Mesendoderm (in vitro differentiated cells): ENCODE measurements around the gene IFITM10.

Source experiments
- DNase-seq: peaks from one replicate; pipeline ENCODE4 v3.0.0; 2013
- H2AK5ac ChIP-seq: 2 replicates; pipeline ENCODE4 v1.6.1; 2013; ENCODE audit warnings: low read length, inconsistent platforms
- H2BK120ac ChIP-seq: 2 replicates; pipeline ENCODE4 v1.6.1; 2013; ENCODE audit warnings: low read depth, mild to moderate bottlenecking, low read length, moderate library complexity, mixed read lengths
- H2BK15ac ChIP-seq: replicated peaks from 2 replicates; pipeline ENCODE4 v1.6.1; 2013; ENCODE audit warnings: low read depth, mild to moderate bottlenecking, moderate library complexity
- H2BK5ac ChIP-seq: 2 replicates; pipeline ENCODE4 v1.6.1; 2013; ENCODE audit warnings: low read length, inconsistent platforms
- H3K18ac ChIP-seq: 2 replicates; pipeline ENCODE4 v1.6.1; 2013; ENCODE audit warnings: mild to moderate bottlenecking, low read length, mixed read lengths
- H3K23ac ChIP-seq: one replicate; pipeline ENCODE4 v1.6.1; 2013; ENCODE audit warnings: low read length
- H3K27ac ChIP-seq: 2 replicates; pipeline ENCODE4 v1.5.1; 2013; ENCODE audit warnings: low read depth, mild to moderate bottlenecking, inconsistent platforms, low read length, moderate library complexity
- H3K27me3 ChIP-seq: 2 replicates; pipeline ENCODE4 v1.6.1; 2013; ENCODE audit warnings: low read length, control low read depth, mild to moderate bottlenecking, inconsistent platforms; ENCODE audit not compliant: insufficient read depth, poor library complexity
- H3K36me3 ChIP-seq: 2 replicates; pipeline ENCODE4 v1.6.1; 2013; ENCODE audit warnings: low read length, inconsistent platforms; ENCODE audit not compliant: control insufficient read depth, insufficient read depth
- H3K4ac ChIP-seq: one replicate; pipeline ENCODE4 v1.6.1; 2013; ENCODE audit warnings: low read depth, mild to moderate bottlenecking, low read length, moderate library complexity
- H3K4me1 ChIP-seq: 2 replicates; pipeline ENCODE4 v1.6.1; 2013; ENCODE audit warnings: low read depth, low read length, inconsistent platforms; ENCODE audit not compliant: control insufficient read depth
- H3K4me2 ChIP-seq: 2 replicates; pipeline ENCODE4 v1.6.1; 2013; ENCODE audit warnings: low read length
- H3K4me3 ChIP-seq: 2 replicates; pipeline ENCODE4 v1.5.1; 2013; ENCODE audit warnings: mild to moderate bottlenecking, low read length
- H3K56ac ChIP-seq: one replicate; pipeline ENCODE4 v1.6.1; 2013; ENCODE audit warnings: low read length
- H3K79me1 ChIP-seq: 2 replicates; pipeline ENCODE4 v1.6.1; 2013; ENCODE audit warnings: low read length, inconsistent platforms
- H3K79me2 ChIP-seq: 2 replicates; pipeline ENCODE4 v1.6.1; 2013; ENCODE audit warnings: mild to moderate bottlenecking, low read length; ENCODE audit not compliant: control insufficient read depth, insufficient read depth
- H3K9ac ChIP-seq: 2 replicates; pipeline ENCODE4 v1.6.1; 2013; ENCODE audit warnings: low read length, inconsistent platforms
- H4K5ac ChIP-seq: one replicate; pipeline ENCODE4 v1.6.1; 2013; ENCODE audit warnings: low read length
- H4K8ac ChIP-seq: one replicate; pipeline ENCODE4 v1.6.1; 2013; ENCODE audit warnings: low read depth, mild to moderate bottlenecking, control low read depth, low read length, moderate library complexity
- WGBS: extraction: QIAGEN DNeasy Blood & Tissue Kit; methylation state at CpG from one replicate; pipeline ENCODE4 v1.1.7; 2013; ENCODE audit warnings: low lambda C conversion rate, missing lambda C conversion rate; ENCODE audit not compliant: insufficient coverage; ENCODE audit errors: extremely low coverage; 5-methylcytosine and 5-hydroxymethylcytosine counted together

IFITM10 gene

GRCh38 chr11:1699771-1700170 is 50.6 kb downstream of the IFITM10 start:
- H3K27me3 ChIP-seq = no peaks in the 10 kb centered on the region
- no peak overlapping the region for H2BK15ac ChIP-seq
- no CpG with 5 or more reads among the region's 5 CpGs for WGBS
- no peaks in the 10 kb centered on the region for H3K36me3 ChIP-seq
- H3K79me2 ChIP-seq = no peaks in the 10 kb centered on the region
- H3K9ac ChIP-seq = no peak overlapping the region
- H3K4me1 ChIP-seq = no peaks in the 10 kb centered on the region
- H3K4me3 ChIP-seq = no peak overlapping the region
- no peak for DNase-seq
- no peaks in the 10 kb centered on the region for H3K79me1 ChIP-seq
- no peak overlapping the region for H3K18ac ChIP-seq
- H3K23ac ChIP-seq = no peak overlapping the region
- H3K4me2 ChIP-seq = no peak overlapping the region
- H2AK5ac ChIP-seq = no peak overlapping the region
- no peak overlapping the region for H4K5ac ChIP-seq
- no peak overlapping the region for H4K8ac ChIP-seq
- H3K27ac ChIP-seq = no peak overlapping the region
- H2BK120ac ChIP-seq = no peak overlapping the region
- no peak overlapping the region for H3K4ac ChIP-seq
- H3K56ac ChIP-seq = no peak overlapping the region
- H2BK5ac ChIP-seq = no peak overlapping the region

GRCh38 chr11:1696608-1697570 is 53.5 kb downstream of the IFITM10 start, which contains the start of gene KRTAP5-6:
KRTAP5-6 (plus strand) TSS chr11:1697195; CDS start chr11:1697246, 51 bp downstream.
- no CpG with 5 or more reads among the region's 11 CpGs for WGBS
- no peak within 1 kb of the TSS for H2BK15ac ChIP-seq
- H3K27me3 ChIP-seq = no peaks in the 10 kb centered on the region
- no peak within 1 kb of the TSS for H2AK5ac ChIP-seq
- H3K79me2 ChIP-seq = no peaks in the 10 kb centered on the region
- H4K8ac ChIP-seq = no peak within 1 kb of the TSS
- DNase-seq = no peak
- no peak within 1 kb of the TSS for H3K4me2 ChIP-seq
- no peaks in the 10 kb centered on the region for H3K4me1 ChIP-seq
- H3K18ac ChIP-seq = no peak within 1 kb of the TSS
- H3K9ac ChIP-seq = no peak within 1 kb of the TSS
- H2BK5ac ChIP-seq = no peak within 1 kb of the TSS
- H3K27ac ChIP-seq = no peak within 1 kb of the TSS
- H3K4ac ChIP-seq = no peak within 1 kb of the TSS
- H2BK120ac ChIP-seq = no peak within 1 kb of the TSS
- no peaks in the 10 kb centered on the region for H3K79me1 ChIP-seq
- no peak within 1 kb of the TSS for H4K5ac ChIP-seq
- H3K36me3 ChIP-seq = no peaks in the 10 kb centered on the region
- no peak within 1 kb of the TSS for H3K56ac ChIP-seq
- H3K4me3 ChIP-seq = no peak within 1 kb of the TSS
- no peak within 1 kb of the TSS for H3K23ac ChIP-seq

GRCh38 chr11:1695548-1696108 is 54.8 kb downstream of the IFITM10 start:
- no peaks in the 10 kb centered on the region for H3K79me1 ChIP-seq
- no peaks in the 10 kb centered on the region for H3K4me1 ChIP-seq
- H3K4ac ChIP-seq = no peak overlapping the region
- H3K4me3 ChIP-seq = no peak overlapping the region
- no peaks in the 10 kb centered on the region for H3K27me3 ChIP-seq
- no peak overlapping the region for H4K5ac ChIP-seq
- H3K79me2 ChIP-seq = no peaks in the 10 kb centered on the region
- H3K36me3 ChIP-seq = no peaks in the 10 kb centered on the region
- H2BK120ac ChIP-seq = no peak overlapping the region
- no peak overlapping the region for H4K8ac ChIP-seq
- DNase-seq = no peak
- H3K23ac ChIP-seq = no peak overlapping the region
- no peak overlapping the region for H3K56ac ChIP-seq
- no peak overlapping the region for H2BK5ac ChIP-seq
- no CpG with 5 or more reads among the region's 3 CpGs for WGBS
- no peak overlapping the region for H3K27ac ChIP-seq
- H3K9ac ChIP-seq = no peak overlapping the region
- H3K18ac ChIP-seq = no peak overlapping the region
- H2BK15ac ChIP-seq = no peak overlapping the region
- H2AK5ac ChIP-seq = no peak overlapping the region
- no peak overlapping the region for H3K4me2 ChIP-seq

GRCh38 chr11:1694846-1695547 is 55.4 kb downstream of the IFITM10 start:
- Histone ChIP-seq H3K56ac (no peak overlapping the region), H4K5ac (no peak overlapping the region), H2AK5ac (no peak overlapping the region), H3K79me2 (no peaks in the 10 kb centered on the region), H4K8ac (no peak overlapping the region), H2BK120ac (no peak overlapping the region), H3K4me3 (no peak overlapping the region), H3K9ac (no peak overlapping the region), H2BK5ac (no peak overlapping the region), H3K79me1 (no peaks in the 10 kb centered on the region), H3K36me3 (no peaks in the 10 kb centered on the region), H3K4me1 (no peaks in the 10 kb centered on the region), H3K4ac (no peak overlapping the region), H3K18ac (no peak overlapping the region), H2BK15ac (no peak overlapping the region), H3K27ac (no peak overlapping the region), H3K27me3 (no peaks in the 10 kb centered on the region), H3K4me2 (no peak overlapping the region), H3K23ac (no peak overlapping the region)
- DNase-seq = no peak
- no CpG with 5 or more reads among the region's 15 CpGs for WGBS

- Histone ChIP-seq H3K9ac (peak overlapping the region; percentile 53), H2AK5ac (no peak overlapping the region), H3K4me1 (no peaks in the 10 kb centered on the region), H3K4ac (no peak overlapping the region), H3K4me2 (peak overlapping the region; percentile 27), H4K5ac (no peak overlapping the region), H3K56ac (peak overlapping the region; percentile 59), H4K8ac (no peak overlapping the region), H3K27ac (no peak overlapping the region), H3K4me3 (no peak overlapping the region), H3K36me3 (no peaks in the 10 kb centered on the region), H3K79me1 (no peaks in the 10 kb centered on the region), H2BK15ac (no peak overlapping the region), H2BK5ac (no peak overlapping the region), H2BK120ac (no peak overlapping the region), H3K18ac (no peak overlapping the region), H3K79me2 (no peaks in the 10 kb centered on the region), H3K23ac (no peak overlapping the region), H3K27me3 (no peaks in the 10 kb centered on the region)
- DNase-seq = peak; percentile 84
- WGBS = no CpG with 5 or more reads among the region's 45 CpGs
These were observed 56.1 kb downstream of the IFITM10 start for GRCh38 chr11:1694064-1694845.
